ENCODE measurements around the gene AKAP10. TPM values are rescaled to one million over a fixed set of nuclear protein-coding genes. Genes with fewer than 3 reads are reported as not detected.
"Not testable (repeated sequence)": the region's sequence is repeated elsewhere in the genome, so short reads cannot be mapped to it uniquely, and the experiment has no call there.

AKAP10 gene
- total RNA-seq, 1 experiment from 2014 or later: 52.7 TPM

GRCh38 chr17:19973156-19973555, 4.5 kb downstream of the AKAP10 start:
- H3K27ac ChIP-seq: no peak overlapping the region
- peaks cover 67% of the 10 kb centered on the region for H4K20me1 ChIP-seq (ENCODE audit: insufficient read depth)
- intact Hi-C loops (cut with micrococcal nuclease; ENCODE audit: unreplicated experiment): no loop called here
- no peaks in the 10 kb centered on the region for H3K9me2 ChIP-seq (ENCODE audit: insufficient read depth)
- H3K4me3 ChIP-seq: no peak overlapping the region
- TF ChIP-seq EZH2 (IDR thresholded peaks at IDR 0.05; ENCODE audit: low read depth): no peak
- no peak for TF ChIP-seq CTCF (conservative IDR thresholded peaks at IDR 0.05)
- CTCF ChIA-PET: no interaction called here
- POLR2A ChIA-PET (ENCODE audit: unreplicated experiment): no interaction called here
- no peak overlapping the region for H3K4me2 ChIP-seq
- no peak for DNase-seq
- no TSS peak for BruUV-seq (replicated peaks)
- H3K36me3 ChIP-seq (ENCODE audit: low read depth): peaks cover 24% of the 10 kb centered on the region
- no peaks in the 10 kb centered on the region for H3K9me3 ChIP-seq (ENCODE audit: insufficient read depth, low read depth)
- H3K4me1 ChIP-seq (replicated peaks; ENCODE audit: insufficient read depth): peaks cover 18% of the 10 kb centered on the region
- 0 out of 2 replicates have a peak, but pooled peaks cover 7% of the 10 kb centered on the region for H3F3A ChIP-seq (ENCODE audit: insufficient read depth, low read depth)
- H3K79me2 ChIP-seq (ENCODE audit: low read depth): peaks cover 93% of the 10 kb centered on the region
- no peaks in the 10 kb centered on the region for H3K27me3 ChIP-seq (ENCODE audit: insufficient read depth, low read depth)
- H2AFZ ChIP-seq: no peak overlapping the region

GRCh38 chr17:19962954-19963353, 14.7 kb downstream of the AKAP10 start:
- intact Hi-C loops (cut with micrococcal nuclease; ENCODE audit: unreplicated experiment); DNase-seq; H3K4me3 ChIP-seq; H3K9me2 ChIP-seq (ENCODE audit: insufficient read depth); BruUV-seq (replicated peaks); H3K27ac ChIP-seq; H3K27me3 ChIP-seq (ENCODE audit: insufficient read depth, low read depth); H3K9me3 ChIP-seq (ENCODE audit: insufficient read depth, low read depth); H3K4me2 ChIP-seq; H2AFZ ChIP-seq: not testable (repeated sequence)
- H3K4me1 ChIP-seq (replicated peaks; ENCODE audit: insufficient read depth): peaks cover 18% of the 10 kb centered on the region
- POLR2A ChIA-PET (ENCODE audit: unreplicated experiment): interaction anchor here (0.7 kb wide), 1 partner anchor 28 kb away, joined by 5 read pairs; no protein-coding TSS in a partner anchor
- H4K20me1 ChIP-seq (ENCODE audit: insufficient read depth): peaks cover 39% of the 10 kb centered on the region
- CTCF ChIA-PET: interaction anchor here (0.6 kb wide), 1 partner anchor 579 kb away, joined by 4 read pairs; no protein-coding TSS in a partner anchor
- H3K36me3 ChIP-seq (ENCODE audit: low read depth): peaks cover 48% of the 10 kb centered on the region
- H3F3A ChIP-seq (ENCODE audit: insufficient read depth, low read depth): peaks cover 31% of the 10 kb centered on the region
- peaks cover 60% of the 10 kb centered on the region for H3K79me2 ChIP-seq (ENCODE audit: low read depth)

GRCh38 chr17:19958023-19958422, 19.6 kb downstream of the AKAP10 start:
- no peak for TF ChIP-seq EZH2 (IDR thresholded peaks at IDR 0.05; ENCODE audit: low read depth)
- intact Hi-C loops (cut with micrococcal nuclease; ENCODE audit: unreplicated experiment): no loop called here
- Histone ChIP-seq H3K27ac (peak overlapping the region; percentile 40), H2AFZ (no peak overlapping the region), H3K36me3 (ENCODE audit: low read depth) (peaks cover 63% of the 10 kb centered on the region), H3K27me3 (ENCODE audit: insufficient read depth, low read depth) (no peaks in the 10 kb centered on the region), H3K9me3 (ENCODE audit: insufficient read depth, low read depth) (no peaks in the 10 kb centered on the region), H3F3A (ENCODE audit: insufficient read depth, low read depth) (peaks cover 50% of the 10 kb centered on the region), H3K9me2 (ENCODE audit: insufficient read depth) (no peaks in the 10 kb centered on the region), H3K79me2 (ENCODE audit: low read depth) (peaks cover 67% of the 10 kb centered on the region), H3K4me3 (no peak overlapping the region), H4K20me1 (ENCODE audit: insufficient read depth) (peaks cover 68% of the 10 kb centered on the region), H3K4me2 (peak overlapping the region; percentile 19), H3K4me1 (replicated peaks; ENCODE audit: insufficient read depth) (peaks cover 24% of the 10 kb centered on the region)
- ChIA-PET CTCF (no interaction called here), POLR2A (ENCODE audit: unreplicated experiment) (interaction anchor here (0.5 to 0.7 kb wide), 4 partner anchors 45 to 1102 kb away, joined by 3 to 4 read pairs (median 3); no protein-coding TSS in a partner anchor)
- no TSS peak for BruUV-seq (replicated peaks)
- peak; percentile 52 to 92 for DNase-seq

- peaks cover 58% of the 10 kb centered on the region for H3K79me2 ChIP-seq (ENCODE audit: low read depth)
- no peak overlapping the region for H3K27ac ChIP-seq
- no peaks in the 10 kb centered on the region for H3K9me2 ChIP-seq (ENCODE audit: insufficient read depth)
- H3K36me3 ChIP-seq (ENCODE audit: low read depth): peaks cover 47% of the 10 kb centered on the region
- no peak for DNase-seq
- CTCF ChIA-PET: interaction anchor here (0.6 kb wide), 1 partner anchor 429 kb away, joined by 21 read pairs; no protein-coding TSS in a partner anchor
- no peak overlapping the region for H3K4me2 ChIP-seq
- no peak overlapping the region for H2AFZ ChIP-seq
- no peaks in the 10 kb centered on the region for H3K9me3 ChIP-seq (ENCODE audit: insufficient read depth, low read depth)
- TF ChIP-seq CTCF (conservative IDR thresholded peaks at IDR 0.05): no peak
- TF ChIP-seq EZH2 (IDR thresholded peaks at IDR 0.05; ENCODE audit: low read depth): no peak
- no peaks in the 10 kb centered on the region for H3K27me3 ChIP-seq (ENCODE audit: insufficient read depth, low read depth)
- BruUV-seq (replicated peaks): no TSS peak
- peaks cover 37% of the 10 kb centered on the region for H3F3A ChIP-seq (ENCODE audit: insufficient read depth, low read depth)
- POLR2A ChIA-PET (ENCODE audit: unreplicated experiment): no interaction called here
- no peak overlapping the region for H3K4me3 ChIP-seq
- intact Hi-C loops (cut with micrococcal nuclease; ENCODE audit: unreplicated experiment): no loop called here
- peaks cover 24% of the 10 kb centered on the region for H3K4me1 ChIP-seq (replicated peaks; ENCODE audit: insufficient read depth)
- H4K20me1 ChIP-seq (ENCODE audit: insufficient read depth): peaks cover 69% of the 10 kb centered on the region
Observed at GRCh38 chr17:19955099-19955498, 22.5 kb downstream of the AKAP10 start.

GRCh38 chr17:19951411-19951810, 26.2 kb downstream of the AKAP10 start:
- H3K27me3 ChIP-seq (ENCODE audit: insufficient read depth, low read depth); BruUV-seq (replicated peaks); H3K27ac ChIP-seq; H2AFZ ChIP-seq; H3K4me2 ChIP-seq; H3K4me1 ChIP-seq (replicated peaks; ENCODE audit: insufficient read depth); DNase-seq; H3K9me3 ChIP-seq (ENCODE audit: insufficient read depth, low read depth); intact Hi-C loops (cut with micrococcal nuclease; ENCODE audit: unreplicated experiment); H3K4me3 ChIP-seq; CTCF ChIA-PET; POLR2A ChIA-PET (ENCODE audit: unreplicated experiment); H3K9me2 ChIP-seq (ENCODE audit: insufficient read depth): not testable (repeated sequence)
- peaks cover 75% of the 10 kb centered on the region for H4K20me1 ChIP-seq (ENCODE audit: insufficient read depth)
- H3F3A ChIP-seq (ENCODE audit: insufficient read depth, low read depth): peaks cover 13% of the 10 kb centered on the region
- peaks cover 72% of the 10 kb centered on the region for H3K79me2 ChIP-seq (ENCODE audit: low read depth)
- peaks cover 33% of the 10 kb centered on the region for H3K36me3 ChIP-seq (ENCODE audit: low read depth)

- H3K4me3 ChIP-seq; POLR2A ChIA-PET (ENCODE audit: unreplicated experiment); CTCF ChIA-PET; H3K4me1 ChIP-seq (replicated peaks; ENCODE audit: insufficient read depth); H3K27me3 ChIP-seq (ENCODE audit: insufficient read depth, low read depth); H3K4me2 ChIP-seq; DNase-seq; H3K27ac ChIP-seq; H2AFZ ChIP-seq; H3K9me3 ChIP-seq (ENCODE audit: insufficient read depth, low read depth); H3K9me2 ChIP-seq (ENCODE audit: insufficient read depth); H3F3A ChIP-seq (ENCODE audit: insufficient read depth, low read depth); BruUV-seq (replicated peaks); intact Hi-C loops (cut with micrococcal nuclease; ENCODE audit: unreplicated experiment): not testable (repeated sequence)
- Histone ChIP-seq H3K36me3 (ENCODE audit: low read depth) (peaks cover 30% of the 10 kb centered on the region), H3K79me2 (ENCODE audit: low read depth) (peaks cover 66% of the 10 kb centered on the region), H4K20me1 (ENCODE audit: insufficient read depth) (peaks cover 71% of the 10 kb centered on the region)
Observed at GRCh38 chr17:19950624-19951195, 26.9 kb downstream of the AKAP10 start.
